Bronchial epithelial cell (primary cell): ENCODE results near the gene FBXO44. TPM values are rescaled to one million over a fixed set of nuclear protein-coding genes. Genes with fewer than 3 reads are reported as not detected.
A peak's percentile ranks its signal among the peaks of the same experiment; 100 is the strongest.
"Not testable (repeated sequence)": the region's sequence is repeated elsewhere in the genome, so short reads cannot be mapped to it uniquely, and the experiment has no call there.

ENCODE experiments used
- DNase-seq: peaks from one replicate; pipeline ENCODE4 v3.0.0-alpha.2; 2010; ENCODE audit warnings: low read depth
- FAIRE-seq: peaks from 2 replicates; lab custom pipeline; 2011; peaks lifted over from hg19 to GRCh38; lab: Jason Lieb, UNC
- H3K27me3 ChIP-seq: 2 replicates; pipeline ENCODE4 v1.5.1; 2011; ENCODE audit warnings: low read length; ENCODE audit not compliant: control insufficient read depth, insufficient read depth
- H3K36me3 ChIP-seq: 2 replicates; pipeline ENCODE4 v1.5.1; 2011; ENCODE audit warnings: low read length; ENCODE audit not compliant: control insufficient read depth, insufficient read depth
- H3K4me3 ChIP-seq: 2 replicates; pipeline ENCODE4 v1.5.1; 2011; ENCODE audit warnings: mild to moderate bottlenecking, low read depth, low read length, control low read depth
- CTCF ChIP-seq: IDR thresholded peaks from 2 replicates; pipeline ENCODE4 v1.5.1; 2011; ENCODE audit warnings: mild to moderate bottlenecking, moderate library complexity, low read length, control low read depth, inconsistent platforms; ENCODE audit not compliant: insufficient read depth, severe bottlenecking
- total RNA-seq: library from RNA; depleted of rRNA; stranded (reverse); fragments of >200 nt; gene quantifications from 2 replicates; pipeline ENCODE4 v1.2.1, GENCODE V29; 2014

The FBXO44 gene
- total RNA-seq, 1 donor from 2014 or later: 9.0 TPM

- no peak overlapping the region for H3K4me3 ChIP-seq
- H3K27me3 ChIP-seq: no peaks in the 10 kb centered on the region
- FAIRE-seq (peak; percentile 7), DNase-seq (no peak)
- no peak for TF ChIP-seq CTCF
- H3K36me3 ChIP-seq: no peaks in the 10 kb centered on the region
Observed at GRCh38 chr1:11641776-11642305, 12.8 kb upstream of the FBXO44 start.

- peak; percentile 96 for TF ChIP-seq CTCF
- H3K4me3 ChIP-seq, H3K36me3 ChIP-seq, H3K27me3 ChIP-seq: not testable (repeated sequence)
- FAIRE-seq: peak; percentile 86
- DNase-seq: peak; percentile 47
Observed at GRCh38 chr1:11642418-11643017, 12.2 kb upstream of the FBXO44 start.

GRCh38 chr1:11643782-11644181, 10.9 kb upstream of the FBXO44 start:
- TF ChIP-seq CTCF: no peak
- Histone ChIP-seq H3K27me3 (no peaks in the 10 kb centered on the region), H3K36me3 (peaks cover 1% of the 10 kb centered on the region), H3K4me3 (no peak overlapping the region)
- FAIRE-seq: no peak
- no peak for DNase-seq

GRCh38 chr1:11645270-11645669, 9.4 kb upstream of the FBXO44 start:
- TF ChIP-seq CTCF: no peak
- Histone ChIP-seq H3K27me3 (no peaks in the 10 kb centered on the region), H3K36me3 (peaks cover 1% of the 10 kb centered on the region), H3K4me3 (no peak overlapping the region)
- FAIRE-seq (no peak), DNase-seq (no peak)

- Histone ChIP-seq H3K36me3 (peaks cover 1% of the 10 kb centered on the region), H3K27me3 (no peaks in the 10 kb centered on the region), H3K4me3 (no peak overlapping the region)
- DNase-seq: peak; percentile 57
- peak; percentile 79 for TF ChIP-seq CTCF
- FAIRE-seq: no peak
Observed at GRCh38 chr1:11645670-11646265, 8.9 kb upstream of the FBXO44 start.

- H3K27me3 ChIP-seq: no peaks in the 10 kb centered on the region
- peaks cover 1% of the 10 kb centered on the region for H3K36me3 ChIP-seq
- H3K4me3 ChIP-seq: no peak overlapping the region
- TF ChIP-seq CTCF: no peak
- DNase-seq (no peak), FAIRE-seq (no peak)
Observed at GRCh38 chr1:11646317-11646716, 8.4 kb upstream of the FBXO44 start.
